Sigmoid colon (tissue), 7 donors: ENCODE measurements around the gene EIF3F. TPM values are rescaled to one million over a fixed set of nuclear protein-coding genes. Genes with fewer than 3 reads are reported as not detected.
"Not testable (repeated sequence)": the region's sequence is repeated elsewhere in the genome, so short reads cannot be mapped to it uniquely, and the experiment has no call there.

Experiments used
- DNase-seq: peaks from one replicate; pipeline ENCODE4 v3.0.0-alpha.2; 2019
- H3K27ac ChIP-seq, 4 donors: fragments of 200-600 bp; sonication (generic); one replicate each; pipeline ENCODE4 v1.5.1; 2016 to 2019; ENCODE audit warnings: mild to moderate bottlenecking in 1 of 4
- H3K27me3 ChIP-seq, 3 donors: fragments of 200-600 bp; sonication (generic); one replicate each; pipeline ENCODE4 v1.5.1; 2019; ENCODE audit warnings: mild to moderate bottlenecking in 1 of 3
- H3K36me3 ChIP-seq, 4 donors: fragments of 200-600 bp; sonication (generic); one replicate each; pipeline ENCODE4 v1.5.1; 2016 to 2019
- H3K4me1 ChIP-seq, 4 donors: fragments of 200-600 bp; sonication (generic); one replicate each; pipeline ENCODE4 v1.5.1; 2017 to 2019
- H3K4me3 ChIP-seq, 4 donors: fragments of 200-600 bp; sonication (generic); one replicate each; pipeline ENCODE4 v1.5.1; 2017 to 2019; ENCODE audit warnings: mild to moderate bottlenecking in 2 of 4, moderate library complexity in 1 of 4
- H3K9me3 ChIP-seq, 4 donors: fragments of 200-600 bp in 3 of 4; sonication (generic) in 3 of 4; one replicate each; pipeline versions ENCODE4 v1.5.1 to v1.6.1; 2013 to 2019
- EP300 ChIP-seq, 4 donors: sonication (generic); formaldehyde crosslinking; IDR thresholded peaks; one replicate each; pipeline ENCODE4 v1.6.1; 2017; ENCODE audit warnings: antibody characterized with exemption in 4 of 4
- POLR2A ChIP-seq, 2 donors: fragments of 450-650 bp; IDR thresholded peaks; one replicate each; pipeline ENCODE4 v1.6.1; 2016; ENCODE audit warnings: antibody characterized with exemption in 2 of 2, mild to moderate bottlenecking in 2 of 2, moderate library complexity in 2 of 2
- POLR2AphosphoS5 ChIP-seq, 4 donors: sonication (generic); formaldehyde crosslinking; IDR thresholded peaks; one replicate each; pipeline ENCODE4 v1.6.1; 2017; ENCODE audit warnings: antibody characterized with exemption in 4 of 4
- WGBS, 2 donors: extraction: QIAGEN DNeasy Blood & Tissue Kit; methylation state at CpG; one replicate each; pipeline ENCODE4 v1.1.7; 2013; 5-methylcytosine and 5-hydroxymethylcytosine counted together
- intact Hi-C: fragments of 100-400 bp; cut with DNase I; formaldehyde crosslinking; loops from one replicate; pipeline ENCODE4 v1.15.1; 2023
- polyA plus RNA-seq, 3 donors: library from polyadenylated mRNA; stranded (reverse); fragments of 200-250 nt; gene quantifications; one replicate each; pipeline ENCODE4 v1.2.3, GENCODE V29; 2013
- total RNA-seq, 4 donors: library from RNA; depleted of rRNA; stranded (reverse); fragments of >200 nt; gene quantifications; one replicate each; pipeline ENCODE4 v1.1.0, GENCODE V29; 2016
- TF ChIP-seq, protein P1 (sequence below), 4 experiments: fragments of 450-650 bp in 3 of 4; fragments of 200-600 bp in 1 of 4; IDR thresholded peaks; one replicate each; pipeline ENCODE4 v1.5.1; 2016 to 2019; ENCODE audit warnings: antibody characterized with exemption in 4 of 4, mild to moderate bottlenecking in 3 of 4, moderate library complexity in 2 of 4
- donor health status: healthy with polysubstance abuse.
- donor health status: Bipolar disorder and iron deficiency.
- donor health status: healthy.

Gene EIF3F
- total and polyA plus RNA-seq, 7 donors: 192 to 540 (median 233) TPM

DNA sequence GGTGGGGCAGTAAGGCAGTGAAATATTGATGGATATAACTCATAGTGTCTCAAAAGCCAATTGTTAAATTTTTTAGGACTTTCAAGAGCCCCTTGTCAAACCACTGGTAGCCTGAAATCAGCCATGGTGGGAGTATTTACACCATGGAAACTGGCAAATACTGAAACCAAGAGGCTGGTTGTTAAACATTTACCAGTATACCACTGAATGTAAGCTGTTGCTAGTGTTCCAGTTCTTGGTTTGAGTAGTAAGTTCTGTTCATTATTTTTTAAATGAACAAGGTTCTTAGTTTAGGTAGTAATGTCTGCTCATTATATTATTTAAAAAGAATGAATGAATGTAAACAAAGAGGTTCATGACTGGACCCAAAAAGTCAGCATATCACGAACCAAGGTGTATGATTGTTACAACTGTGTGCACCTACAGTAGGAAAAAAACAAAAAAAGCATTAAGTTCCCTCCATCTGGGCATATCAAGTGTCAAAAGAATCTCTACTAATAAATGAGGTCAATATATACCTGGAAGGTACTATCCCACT, 4.5 kb upstream of the EIF3F start:
- Histone ChIP-seq H3K9me3 (no peaks in the 10 kb centered on the region), H3K36me3 (no peaks in the 10 kb centered on the region), H3K27ac (no peak overlapping the region), H3K4me3 (no peak overlapping the region), H3K4me1 (peaks cover 0 to 8% (median under 1%) of the 10 kb centered on the region in 4 donors), H3K27me3 (no peaks in the 10 kb centered on the region)
- intact Hi-C loops: no loop called here
- DNase-seq: no peak
- WGBS, 2 donors: 86 to 88% methylated on average over 1 of the region's 1 CpG
- TF ChIP-seq POLR2A (IDR thresholded peaks at IDR 0.05) (no peak), POLR2AphosphoS5 (IDR thresholded peaks at IDR 0.05) (no peak), EP300 (IDR thresholded peaks at IDR 0.05) (no peak)
- TF ChIP-seq, protein P1, sequence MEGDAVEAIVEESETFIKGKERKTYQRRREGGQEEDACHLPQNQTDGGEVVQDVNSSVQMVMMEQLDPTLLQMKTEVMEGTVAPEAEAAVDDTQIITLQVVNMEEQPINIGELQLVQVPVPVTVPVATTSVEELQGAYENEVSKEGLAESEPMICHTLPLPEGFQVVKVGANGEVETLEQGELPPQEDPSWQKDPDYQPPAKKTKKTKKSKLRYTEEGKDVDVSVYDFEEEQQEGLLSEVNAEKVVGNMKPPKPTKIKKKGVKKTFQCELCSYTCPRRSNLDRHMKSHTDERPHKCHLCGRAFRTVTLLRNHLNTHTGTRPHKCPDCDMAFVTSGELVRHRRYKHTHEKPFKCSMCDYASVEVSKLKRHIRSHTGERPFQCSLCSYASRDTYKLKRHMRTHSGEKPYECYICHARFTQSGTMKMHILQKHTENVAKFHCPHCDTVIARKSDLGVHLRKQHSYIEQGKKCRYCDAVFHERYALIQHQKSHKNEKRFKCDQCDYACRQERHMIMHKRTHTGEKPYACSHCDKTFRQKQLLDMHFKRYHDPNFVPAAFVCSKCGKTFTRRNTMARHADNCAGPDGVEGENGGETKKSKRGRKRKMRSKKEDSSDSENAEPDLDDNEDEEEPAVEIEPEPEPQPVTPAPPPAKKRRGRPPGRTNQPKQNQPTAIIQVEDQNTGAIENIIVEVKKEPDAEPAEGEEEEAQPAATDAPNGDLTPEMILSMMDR (IDR thresholded peaks at IDR 0.05): no peak

- peaks cover 0 to 3% (median 0%) of the 10 kb centered on the region in 4 donors for H3K36me3 ChIP-seq
- intact Hi-C loops: no loop called here
- H3K4me1 ChIP-seq: peaks cover 0 to 22% (median 14%) of the 10 kb centered on the region in 4 donors
- TF ChIP-seq EP300 (IDR thresholded peaks at IDR 0.05) (no peak), POLR2A (IDR thresholded peaks at IDR 0.05) (no peak), POLR2AphosphoS5 (IDR thresholded peaks at IDR 0.05) (no peak)
- TF ChIP-seq, protein P1 (IDR thresholded peaks at IDR 0.05): no peak
- H3K27me3 ChIP-seq: no peaks in the 10 kb centered on the region
- no peaks in the 10 kb centered on the region for H3K9me3 ChIP-seq
- WGBS, 2 donors: 78 to 90% methylated on average over 7 of the region's 7 CpGs
- DNase-seq: no peak
- H3K27ac ChIP-seq: no peak overlapping the region
- H3K4me3 ChIP-seq: no peak overlapping the region
These were observed 3.1 kb upstream of the EIF3F start for GRCh38 chr11:7983832-7984590.

GRCh38 chr11:7987560-7987883, 385 bp downstream of the EIF3F start:
- H3K9me3 ChIP-seq, H3K27me3 ChIP-seq, DNase-seq: not testable (repeated sequence)
- H3K27ac ChIP-seq: peak overlapping the region; percentile 76 to 83 (median 80)
- 0 to 1% methylated on average over 9 of the region's 13 CpGs for WGBS, 2 donors
- H3K4me3 ChIP-seq: peak overlapping the region; percentile 68 to 89 (median 80)
- intact Hi-C loops: loop anchor here (1.0 to 5.0 kb wide), 2 partner anchors 94 to 475 kb away; partner anchors contain the start of gene PPFIBP2
- H3K4me1 ChIP-seq: peaks cover 0 to 36% (median 23%) of the 10 kb centered on the region in 4 donors
- H3K36me3 ChIP-seq: peaks cover under 1 to 20% (median 9%) of the 10 kb centered on the region in 4 donors

- no peak overlapping the region for H3K27ac ChIP-seq
- H3K36me3 ChIP-seq: peaks cover 35 to 85% (median 65%) of the 10 kb centered on the region in 4 donors
- WGBS, 2 donors: 82 to 90% methylated on average over 6 of the region's 6 CpGs
- H3K4me1 ChIP-seq: peaks cover 0 to 7% (median 2%) of the 10 kb centered on the region in 4 donors
- no peaks in the 10 kb centered on the region for H3K27me3 ChIP-seq
- no peak overlapping the region for H3K4me3 ChIP-seq
- no peaks in the 10 kb centered on the region for H3K9me3 ChIP-seq
- intact Hi-C loops: no loop called here
- TF ChIP-seq POLR2AphosphoS5 (IDR thresholded peaks at IDR 0.05) (no peak), EP300 (IDR thresholded peaks at IDR 0.05) (no peak), POLR2A (IDR thresholded peaks at IDR 0.05) (no peak)
- TF ChIP-seq, protein P1 (IDR thresholded peaks at IDR 0.05): no peak
- DNase-seq: no peak
These were observed 7.6 kb downstream of the EIF3F start for GRCh38 chr11:7994581-7995278.

DNA sequence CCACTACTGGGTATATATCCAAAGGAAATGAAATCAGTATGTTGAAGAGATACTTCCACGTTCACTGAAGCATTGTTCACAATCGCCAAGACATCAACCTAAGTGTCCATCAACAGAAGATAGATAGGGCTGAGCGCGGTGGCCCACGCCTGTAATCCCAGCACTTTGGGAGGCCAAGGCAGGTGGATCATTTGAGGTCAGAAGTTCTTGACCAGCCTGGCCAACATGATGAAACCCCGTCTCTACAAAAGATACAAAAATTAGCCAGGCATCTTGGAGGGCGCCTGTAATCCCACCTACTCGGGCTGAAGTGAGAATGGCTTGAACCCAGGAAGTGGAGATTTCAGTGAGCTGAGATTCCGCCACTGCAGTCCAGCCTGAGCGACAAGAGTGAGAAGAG, 12.7 kb downstream of the EIF3F start:
- intact Hi-C loops: loop anchor here (10.0 kb wide), 1 partner anchor 265 kb away; the partner anchor contains the start of gene LMO1
- WGBS, 2 donors: 94 to 96% methylated on average over 10 of the region's 10 CpGs
- TF ChIP-seq POLR2AphosphoS5 (IDR thresholded peaks at IDR 0.05) (no peak), EP300 (IDR thresholded peaks at IDR 0.05) (no peak), POLR2A (IDR thresholded peaks at IDR 0.05) (no peak)
- TF ChIP-seq, protein P1 (IDR thresholded peaks at IDR 0.05): no peak

More for the DNA sequence above, 12.7 kb downstream of the EIF3F start:
- Histone ChIP-seq H3K9me3 (no peaks in the 10 kb centered on the region), H3K4me1 (no peaks in the 10 kb centered on the region), H3K27me3 (no peaks in the 10 kb centered on the region), H3K36me3 (peaks cover 13 to 52% (median 35%) of the 10 kb centered on the region in 4 donors), H3K4me3 (no peak overlapping the region), H3K27ac (no peak overlapping the region)
- DNase-seq: no peak
